HepG2 (cell line): ENCODE results near the gene RNU2-63P. TPM values are rescaled to one million over a fixed set of nuclear protein-coding genes. Genes with fewer than 3 reads are reported as not detected.
A peak's percentile ranks its signal among the peaks of the same experiment; 100 is the strongest.

ENCODE experiments used
- ARNTL ChIP-seq: sonication (generic); formaldehyde crosslinking; IDR thresholded peaks from 2 replicates; pipeline ENCODE4 v1.4.0; 2020; ENCODE audit warnings: mild to moderate bottlenecking, missing genetic modification reagents
- BCL3 ChIP-seq: sonication (generic); formaldehyde crosslinking; IDR thresholded peaks from 2 replicates; pipeline ENCODE4 v1.5.1; 2020; ENCODE audit warnings: mild to moderate bottlenecking, missing genetic modification reagents, moderate library complexity
- CENPX ChIP-seq: sonication (generic); formaldehyde crosslinking; IDR thresholded peaks from 2 replicates; pipeline ENCODE4 v1.9.0; 2021; ENCODE audit warnings: mild to moderate bottlenecking, missing genetic modification reagents, moderate library complexity
- DMTF1 ChIP-seq: sonication (generic); formaldehyde crosslinking; IDR thresholded peaks from 2 replicates; pipeline ENCODE4 v1.4.0; 2020; ENCODE audit warnings: mild to moderate bottlenecking, missing genetic modification reagents
- ESRRA ChIP-seq: sonication (generic); formaldehyde crosslinking; IDR thresholded peaks from 2 replicates; pipeline ENCODE4 v1.5.1; 2020; ENCODE audit warnings: mild to moderate bottlenecking, low read depth, missing genetic modification reagents
- KDM4B ChIP-seq: sonication (generic); formaldehyde crosslinking; IDR thresholded peaks from 2 replicates; pipeline ENCODE4 v1.4.0; 2020; ENCODE audit warnings: missing genetic modification reagents
- MTA3 ChIP-seq: sonication (generic); formaldehyde crosslinking; IDR thresholded peaks from 2 replicates; pipeline ENCODE4 v1.4.0; 2020; ENCODE audit warnings: missing genetic modification reagents
- TSC22D2 ChIP-seq: sonication (generic); formaldehyde crosslinking; IDR thresholded peaks from 2 replicates; pipeline ENCODE4 v1.5.1; 2020; ENCODE audit warnings: missing genetic modification reagents, mild to moderate bottlenecking, borderline replicate concordance
- ZBTB26 ChIP-seq: IDR thresholded peaks from 2 replicates; pipeline ENCODE4 v1.6.1; 2016; ENCODE audit warnings: missing compliant biosample characterization, missing genetic modification reagents, borderline replicate concordance
- ZNF318 ChIP-seq: sonication (generic); formaldehyde crosslinking; IDR thresholded peaks from 2 replicates; pipeline ENCODE4 v1.4.0; 2020; ENCODE audit warnings: mild to moderate bottlenecking, missing genetic modification reagents
- ZNF441 ChIP-seq: sonication (generic); formaldehyde crosslinking; IDR thresholded peaks from 2 replicates; pipeline ENCODE4 v1.7.0; 2021; ENCODE audit warnings: missing genetic modification reagents, borderline replicate concordance
- ZNF501 ChIP-seq: sonication (generic); formaldehyde crosslinking; IDR thresholded peaks from 2 replicates; pipeline ENCODE4 v1.5.1; 2020; ENCODE audit warnings: mild to moderate bottlenecking, moderate library complexity, missing genetic modification reagents
- ZNF563 ChIP-seq: sonication (generic); formaldehyde crosslinking; IDR thresholded peaks from 2 replicates; pipeline ENCODE4 v1.8.0; 2022; ENCODE audit warnings: mild to moderate bottlenecking, moderate library complexity, missing genetic modification reagents
- polyA plus RNA-seq, 8 experiments: library from polyadenylated mRNA; depleted of rRNA in 3 of 8; stranded (reverse) in 7 of 8; unstranded in 1 of 8; fragments of >200 nt; fragmentation: Illumina TruSeq in 4 of 8; extraction: Trizol in 4 of 8; gene quantifications; 2 replicates each; pipeline versions ENCODE4 v1.2.1 to v1.2.3, GENCODE V29; 2011 to 2016; ENCODE audit warnings: low read depth in 4 of 8, missing spikeins in 1 of 8, mixed read lengths in 1 of 8; ENCODE audit not compliant: insufficient read depth in 1 of 8
- total RNA-seq, 5 experiments: library from RNA; depleted of rRNA; stranded (reverse); fragments of >200 nt; fragmentation: Illumina TruSeq; extraction: Trizol; gene quantifications; 2 replicates each; pipeline ENCODE4 v1.2.3, GENCODE V29; 2016; ENCODE audit warnings: low read depth in 1 of 5
- TF ChIP-seq, protein P1 (sequence below): sonication (generic); formaldehyde crosslinking; IDR thresholded peaks from 2 replicates; pipeline ENCODE4 v1.5.1; 2020; ENCODE audit warnings: missing genetic modification reagents, mild to moderate bottlenecking, borderline replicate concordance

RNU2-63P gene
- total and polyA plus RNA-seq, 2 of the 13 experiments (the other 11 are each of a cell fraction or from before 2014, with no cell fraction given), result 6.8 TPM; not detected in 1

DNA sequence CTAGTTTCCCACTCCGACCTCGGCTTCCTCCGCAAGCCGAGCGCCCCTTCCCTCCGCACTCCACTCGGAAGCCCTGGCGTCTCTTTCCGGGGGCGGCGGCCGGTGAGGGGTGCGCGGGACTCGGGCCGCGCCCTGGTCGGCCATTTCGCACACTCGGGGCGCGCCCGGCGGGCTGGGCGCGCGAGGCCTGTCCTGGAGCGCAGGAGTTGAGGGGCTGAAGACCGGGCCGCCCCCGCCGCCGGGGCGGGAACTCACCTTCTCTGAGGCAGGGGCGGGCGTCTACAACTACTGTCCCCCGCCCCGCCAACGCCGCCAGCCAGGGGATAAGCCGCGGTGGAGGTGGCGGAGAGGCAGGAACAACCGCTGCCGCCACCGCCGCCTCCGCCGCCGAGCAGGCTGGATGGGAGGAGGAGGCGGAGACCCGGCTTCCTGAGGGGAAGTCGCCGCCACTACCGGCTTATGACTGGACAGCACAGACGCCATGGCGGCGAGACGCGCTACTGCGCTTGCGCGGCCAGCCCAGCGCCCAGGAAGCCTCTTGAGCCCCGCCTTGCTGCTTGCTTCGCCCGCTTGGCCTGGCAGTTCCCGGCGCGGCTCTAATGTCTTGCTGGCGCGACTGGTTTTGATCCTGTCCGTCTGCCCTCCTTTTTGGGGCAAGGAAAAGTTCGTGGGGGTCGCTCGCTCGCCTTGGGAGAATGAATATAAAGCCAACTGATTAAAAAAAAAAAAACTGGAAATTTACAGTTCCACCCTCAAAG lies 39.2 kb upstream of the RNU2-63P start, which contains the start of gene KRCC1 (continued):
- TF ChIP-seq ZNF318 (CRISPR knock-in tag) (no peak), ESRRA (CRISPR knock-in tag) (no peak; the same call in 1 of the 2 replicates), CENPX (no peak), ZNF563 (CRISPR knock-in tag) (peak; percentile 93), ZNF501 (peak; percentile 22), BCL3 (CRISPR knock-in tag) (peak; percentile 85), DMTF1 (peak; percentile 80; the same call in 1 of the 2 replicates), ARNTL (CRISPR knock-in tag) (peak; percentile 61; the same call in 1 of the 2 replicates), ZBTB26 (CRISPR knock-in tag) (peak; percentile 81), MTA3 (no peak), ZNF441 (peak; percentile 79), KDM4B (CRISPR knock-in tag) (peak; percentile 80; the same call in 1 of the 2 replicates), TSC22D2 (CRISPR knock-in tag) (peak; percentile 68; the same call in 1 of the 2 replicates)
- TF ChIP-seq, protein P1, sequence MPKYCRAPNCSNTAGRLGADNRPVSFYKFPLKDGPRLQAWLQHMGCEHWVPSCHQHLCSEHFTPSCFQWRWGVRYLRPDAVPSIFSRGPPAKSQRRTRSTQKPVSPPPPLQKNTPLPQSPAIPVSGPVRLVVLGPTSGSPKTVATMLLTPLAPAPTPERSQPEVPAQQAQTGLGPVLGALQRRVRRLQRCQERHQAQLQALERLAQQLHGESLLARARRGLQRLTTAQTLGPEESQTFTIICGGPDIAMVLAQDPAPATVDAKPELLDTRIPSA, result no peak
